CD8-positive, alpha-beta memory T cell (primary cell): ENCODE results near the gene EBI3. TPM values are rescaled to one million over a fixed set of nuclear protein-coding genes. Genes with fewer than 3 reads are reported as not detected.
"Not testable (repeated sequence)": the region's sequence is repeated elsewhere in the genome, so short reads cannot be mapped to it uniquely, and the experiment has no call there.

ENCODE experiments used
- CTCF ChIA-PET: fragments of 350-600 bp; sonication (Branson Sonifier 250); formaldehyde crosslinking; loops from one replicate; lab custom pipeline; 2021; ENCODE audit warnings: antibody characterized with exemption; lab: Charles Lee
- POLR2A ChIA-PET: fragments of 350-600 bp; sonication (Branson Sonifier 250); formaldehyde crosslinking; loops from one replicate; lab custom pipeline; 2021; ENCODE audit warnings: antibody characterized with exemption; lab: Charles Lee
- DNase-seq, 5 donors: peaks; one replicate each; pipeline versions ENCODE4 v3.0.0 to v3.0.0-alpha.2; 2020 to 2022; ENCODE audit warnings: mixed read lengths in 1 of 5
- H3K27ac ChIP-seq: one replicate; pipeline ENCODE4 v1.7.0; 2013; ENCODE audit warnings: low read depth, mild to moderate bottlenecking, low read length, moderate library complexity
- H3K27me3 ChIP-seq: 2 replicates; pipeline ENCODE4 v1.7.0; 2013; ENCODE audit warnings: low read length, mild to moderate bottlenecking; ENCODE audit not compliant: insufficient read depth, poor library complexity, severe bottlenecking
- H3K36me3 ChIP-seq: 2 replicates; pipeline ENCODE4 v1.7.0; 2013; ENCODE audit warnings: mild to moderate bottlenecking, low read length, moderate library complexity; ENCODE audit not compliant: insufficient read depth
- H3K4me1 ChIP-seq: 2 replicates; pipeline ENCODE4 v1.7.0; 2013; ENCODE audit warnings: mild to moderate bottlenecking, low read length, moderate library complexity; ENCODE audit not compliant: insufficient read depth
- H3K4me3 ChIP-seq: 2 replicates; pipeline ENCODE4 v1.7.0; 2013; ENCODE audit warnings: mild to moderate bottlenecking, low read length
- H3K9me3 ChIP-seq: 2 replicates; pipeline ENCODE4 v1.7.0; 2013; ENCODE audit warnings: mild to moderate bottlenecking, low read length
- H3K27ac Mint-ChIP-seq, 8 donors: one replicate each; pipeline ENCODE4 v1.8.0; 2020 to 2021; ENCODE audit warnings: mixed read lengths in 8 of 8, mild to moderate bottlenecking in 6 of 8, inconsistent platforms in 3 of 8, moderate library complexity in 3 of 8
- H3K27me3 Mint-ChIP-seq, 2 donors: one replicate each; pipeline ENCODE4 v1.8.0; 2020 to 2021; ENCODE audit warnings: mixed read lengths in 2 of 2, mild to moderate bottlenecking in 1 of 2, moderate library complexity in 1 of 2
- H3K36me3 Mint-ChIP-seq, 3 donors: one replicate each; pipeline ENCODE4 v1.8.0; 2020 to 2021; ENCODE audit warnings: mixed read lengths in 3 of 3, inconsistent platforms in 1 of 3, mild to moderate bottlenecking in 1 of 3
- H3K4me1 Mint-ChIP-seq, 3 donors: one replicate each; pipeline ENCODE4 v1.8.0; 2020 to 2021; ENCODE audit warnings: mixed read lengths in 3 of 3, inconsistent platforms in 1 of 3, mild to moderate bottlenecking in 1 of 3
- H3K4me3 Mint-ChIP-seq, 7 donors: one replicate each; pipeline ENCODE4 v1.8.0; 2020 to 2021; ENCODE audit warnings: mixed read lengths in 7 of 7, mild to moderate bottlenecking in 6 of 7, moderate library complexity in 4 of 7, inconsistent platforms in 2 of 7
- H3K9me3 Mint-ChIP-seq, 5 donors: one replicate each; pipeline ENCODE4 v1.8.0; 2020 to 2022; ENCODE audit warnings: mixed read lengths in 5 of 5, mild to moderate bottlenecking in 3 of 5, moderate library complexity in 2 of 5, inconsistent platforms in 1 of 5
- polyA plus RNA-seq: library from polyadenylated mRNA; unstranded; fragments of 300-500 nt; fragmentation: Illumina TruSeq; gene quantifications from one replicate; pipeline ENCODE4 v1.2.3, GENCODE V29; 2021
- total RNA-seq, 2 experiments: library from RNA; stranded (reverse); gene quantifications; one replicate each; pipeline ENCODE4 v1.2.3, GENCODE V29; 2021

EBI3 gene
- total and polyA plus RNA-seq, 3 experiments from 2014 or later = 14.2 to 14.8 TPM; not detected in 1

- no peak for DNase-seq
- Mint-ChIP-seq H3K27me3 (peaks cover 18 to 19% of the 10 kb centered on the region in 2 donors), H3K4me1 (peaks cover 0 to 6% (median 2%) of the 10 kb centered on the region in 3 donors), H3K36me3 (peaks cover 0 to under 1% (median 0%) of the 10 kb centered on the region in 3 donors), H3K4me3 (peak within 1 kb of the TSS in 6 of 7 donors; percentile 14 to 77 (median 27)), H3K27ac (peak within 1 kb of the TSS in 2 of 8 donors; percentile 21 to 31), H3K9me3 (no peaks in the 10 kb centered on the region)
- CTCF ChIA-PET = interaction anchor here (1.3 to 1.4 kb wide), 2 partner anchors 10 to 74 kb away, joined by 3 to 5 read pairs; no protein-coding TSS in a partner anchor
- POLR2A ChIA-PET = no interaction called here
- H3K27me3 ChIP-seq = peaks cover 7% of the 10 kb centered on the region
- H3K9me3 ChIP-seq = no peaks in the 10 kb centered on the region
- H3K4me3 ChIP-seq = no peak within 1 kb of the TSS
- H3K36me3 ChIP-seq = no peaks in the 10 kb centered on the region
- H3K4me1 ChIP-seq = no peaks in the 10 kb centered on the region
- no peak within 1 kb of the TSS for H3K27ac ChIP-seq
Observed at GRCh38 chr19:4278419-4279266, 49.3 kb downstream of the EBI3 start, which contains the start of gene SHD. SHD (plus strand) TSS chr19:4279266; CDS start chr19:4280064, 798 bp downstream.

- Histone ChIP-seq H3K27ac (no peak overlapping the region), H3K27me3 (peaks cover 7% of the 10 kb centered on the region), H3K4me1 (no peaks in the 10 kb centered on the region), H3K9me3 (no peaks in the 10 kb centered on the region), H3K4me3 (no peak overlapping the region), H3K36me3 (no peaks in the 10 kb centered on the region)
- DNase-seq = no peak
- CTCF ChIA-PET = no interaction called here
- peaks cover 18 to 19% of the 10 kb centered on the region in 2 donors for H3K27me3 Mint-ChIP-seq
- POLR2A ChIA-PET = no interaction called here
- H3K4me1 Mint-ChIP-seq = peaks cover 0 to 6% (median 2%) of the 10 kb centered on the region in 3 donors
- no peaks in the 10 kb centered on the region for H3K36me3 Mint-ChIP-seq
- no peak overlapping the region for H3K4me3 Mint-ChIP-seq
- no peaks in the 10 kb centered on the region for H3K9me3 Mint-ChIP-seq
- H3K27ac Mint-ChIP-seq = no peak overlapping the region
Observed at GRCh38 chr19:4279267-4279529, 49.9 kb downstream of the EBI3 start.

- CTCF ChIA-PET = interaction anchor here (1.0 kb wide), 1 partner anchor 73 kb away, joined by 3 read pairs; no protein-coding TSS in a partner anchor
- no peak overlapping the region for H3K4me3 ChIP-seq
- DNase-seq = no peak
- Mint-ChIP-seq H3K4me3 (peak overlapping the region in 4 of 7 donors; percentile 14 to 54 (median 36)), H3K27me3 (peaks cover 18 to 19% of the 10 kb centered on the region in 2 donors), H3K4me1 (peaks cover 0 to 6% (median 2%) of the 10 kb centered on the region in 3 donors), H3K36me3 (no peaks in the 10 kb centered on the region), H3K27ac (peak overlapping the region in 1 of 8 donors; percentile 31), H3K9me3 (no peaks in the 10 kb centered on the region)
- no peak overlapping the region for H3K27ac ChIP-seq
- H3K36me3 ChIP-seq = no peaks in the 10 kb centered on the region
- peaks cover 7% of the 10 kb centered on the region for H3K27me3 ChIP-seq
- no peaks in the 10 kb centered on the region for H3K9me3 ChIP-seq
- POLR2A ChIA-PET = no interaction called here
- H3K4me1 ChIP-seq = no peaks in the 10 kb centered on the region
Observed at GRCh38 chr19:4279530-4280422, 50.5 kb downstream of the EBI3 start.

GRCh38 chr19:4284176-4284958, 55.0 kb downstream of the EBI3 start:
- no peak overlapping the region for H3K27ac ChIP-seq
- no peaks in the 10 kb centered on the region for H3K36me3 Mint-ChIP-seq
- no peaks in the 10 kb centered on the region for H3K4me1 ChIP-seq
- no peaks in the 10 kb centered on the region for H3K9me3 Mint-ChIP-seq
- H3K36me3 ChIP-seq = no peaks in the 10 kb centered on the region
- peak overlapping the region in 1 of 8 donors; percentile 21 for H3K27ac Mint-ChIP-seq
- CTCF ChIA-PET = interaction anchor here (1.0 kb wide), 1 partner anchor 116 kb away, joined by 3 read pairs; the partner anchor contains the start of gene SH3GL1
- no peaks in the 10 kb centered on the region for H3K9me3 ChIP-seq
- no peak overlapping the region for H3K4me3 Mint-ChIP-seq
- no peak overlapping the region for H3K4me3 ChIP-seq
- POLR2A ChIA-PET = no interaction called here
- DNase-seq = no peak
- peaks cover 7% of the 10 kb centered on the region for H3K27me3 ChIP-seq
- peaks cover 0 to 3% (median 2%) of the 10 kb centered on the region in 3 donors for H3K4me1 Mint-ChIP-seq
- H3K27me3 Mint-ChIP-seq = peaks cover 14 to 18% of the 10 kb centered on the region in 2 donors

GRCh38 chr19:4284974-4285373, 55.7 kb downstream of the EBI3 start:
- Histone ChIP-seq H3K36me3 (no peaks in the 10 kb centered on the region), H3K4me3 (no peak overlapping the region), H3K27me3 (peaks cover 5% of the 10 kb centered on the region), H3K9me3 (no peaks in the 10 kb centered on the region), H3K4me1 (no peaks in the 10 kb centered on the region), H3K27ac (no peak overlapping the region)
- Mint-ChIP-seq H3K4me1 (peaks cover 0 to under 1% (median 0%) of the 10 kb centered on the region in 3 donors), H3K9me3 (no peaks in the 10 kb centered on the region), H3K4me3 (no peak overlapping the region), H3K27me3 (peaks cover 11 to 18% of the 10 kb centered on the region in 2 donors), H3K27ac (peak overlapping the region in 1 of 8 donors; percentile 21), H3K36me3 (no peaks in the 10 kb centered on the region)
- CTCF ChIA-PET = interaction anchor here (1.0 kb wide), 1 partner anchor 115 kb away, joined by 3 read pairs; the partner anchor contains the start of gene SH3GL1
- no peak for DNase-seq
- POLR2A ChIA-PET = no interaction called here

GRCh38 chr19:4286141-4286540, 56.8 kb downstream of the EBI3 start:
- H3K9me3 Mint-ChIP-seq, H3K27me3 ChIP-seq, H3K4me3 Mint-ChIP-seq, H3K4me3 ChIP-seq, H3K36me3 Mint-ChIP-seq, CTCF ChIA-PET, H3K4me1 Mint-ChIP-seq, POLR2A ChIA-PET, H3K27ac Mint-ChIP-seq, H3K27ac ChIP-seq, H3K9me3 ChIP-seq, H3K4me1 ChIP-seq, DNase-seq, H3K36me3 ChIP-seq: not testable (repeated sequence)
- peaks cover 5 to 15% of the 10 kb centered on the region in 2 donors for H3K27me3 Mint-ChIP-seq
